ENCODE data around the gene SDE2.
A peak's percentile ranks its signal among the peaks of the same experiment; 100 is the strongest.
"Not testable (repeated sequence)": the region's sequence is repeated elsewhere in the genome, so short reads cannot be mapped to it uniquely, and the experiment has no call there.

Gene SDE2

GRCh38 chr1:225973158-225973557 lies 26.0 kb downstream of the SDE2 start:
- peak; percentile 96 for DNase-seq

- DNase-seq = no peak
Measured at GRCh38 chr1:225972344-225973152, 26.6 kb downstream of the SDE2 start.

- not testable (repeated sequence) for DNase-seq
Measured at GRCh38 chr1:225970592-225971157, 28.5 kb downstream of the SDE2 start.

GRCh38 chr1:225969751-225970150 lies 29.4 kb downstream of the SDE2 start:
- DNase-seq = not testable (repeated sequence)

GRCh38 chr1:225965231-225965630 lies 33.9 kb downstream of the SDE2 start:
- no peak for DNase-seq

- DNase-seq = no peak
Measured at GRCh38 chr1:225963735-225964530, 35.2 kb downstream of the SDE2 start.

- peak; percentile 22 for DNase-seq
Measured at GRCh38 chr1:225962440-225962975, 36.6 kb downstream of the SDE2 start.

GRCh38 chr1:225961659-225962439 lies 37.3 kb downstream of the SDE2 start:
- DNase-seq = no peak

- DNase-seq = no peak
Measured at GRCh38 chr1:225958041-225958440, 41.1 kb downstream of the SDE2 start.

GRCh38 chr1:225954753-225955152 lies 44.4 kb downstream of the SDE2 start:
- no peak for DNase-seq

- no peak for DNase-seq
Measured at GRCh38 chr1:225953315-225953714, 45.8 kb downstream of the SDE2 start.

GRCh38 chr1:225950905-225951497 lies 48.1 kb downstream of the SDE2 start:
- DNase-seq = no peak

- no peak for DNase-seq
Measured at GRCh38 chr1:225949041-225949440, 50.1 kb downstream of the SDE2 start.

GRCh38 chr1:225946803-225947202 lies 52.3 kb downstream of the SDE2 start:
- DNase-seq = no peak

GRCh38 chr1:225946082-225946620 lies 53.0 kb downstream of the SDE2 start:
- DNase-seq = no peak

GRCh38 chr1:225945564-225945963 lies 53.6 kb downstream of the SDE2 start:
- no peak for DNase-seq

GRCh38 chr1:225944951-225945350 lies 54.2 kb downstream of the SDE2 start:
- no peak for DNase-seq

- DNase-seq = no peak
Measured at GRCh38 chr1:225944387-225944786, 54.8 kb downstream of the SDE2 start.

- no peak for DNase-seq
Measured at GRCh38 chr1:225943582-225943981, 55.6 kb downstream of the SDE2 start.

- DNase-seq = no peak
Measured at GRCh38 chr1:225942574-225942973, 56.6 kb downstream of the SDE2 start.

GRCh38 chr1:225941942-225942222 lies 57.3 kb downstream of the SDE2 start:
- DNase-seq = no peak
